GM18526 (cell line): Measurements from ENCODE around the gene SLC19A1.

Experiments
- POLR2A ChIP-seq: IDR thresholded peaks from 3 replicates; pipeline ENCODE4 v1.6.1; 2011; ENCODE audit not compliant: insufficient read length; ENCODE audit errors: extremely low read depth

Gene SLC19A1

DNA sequence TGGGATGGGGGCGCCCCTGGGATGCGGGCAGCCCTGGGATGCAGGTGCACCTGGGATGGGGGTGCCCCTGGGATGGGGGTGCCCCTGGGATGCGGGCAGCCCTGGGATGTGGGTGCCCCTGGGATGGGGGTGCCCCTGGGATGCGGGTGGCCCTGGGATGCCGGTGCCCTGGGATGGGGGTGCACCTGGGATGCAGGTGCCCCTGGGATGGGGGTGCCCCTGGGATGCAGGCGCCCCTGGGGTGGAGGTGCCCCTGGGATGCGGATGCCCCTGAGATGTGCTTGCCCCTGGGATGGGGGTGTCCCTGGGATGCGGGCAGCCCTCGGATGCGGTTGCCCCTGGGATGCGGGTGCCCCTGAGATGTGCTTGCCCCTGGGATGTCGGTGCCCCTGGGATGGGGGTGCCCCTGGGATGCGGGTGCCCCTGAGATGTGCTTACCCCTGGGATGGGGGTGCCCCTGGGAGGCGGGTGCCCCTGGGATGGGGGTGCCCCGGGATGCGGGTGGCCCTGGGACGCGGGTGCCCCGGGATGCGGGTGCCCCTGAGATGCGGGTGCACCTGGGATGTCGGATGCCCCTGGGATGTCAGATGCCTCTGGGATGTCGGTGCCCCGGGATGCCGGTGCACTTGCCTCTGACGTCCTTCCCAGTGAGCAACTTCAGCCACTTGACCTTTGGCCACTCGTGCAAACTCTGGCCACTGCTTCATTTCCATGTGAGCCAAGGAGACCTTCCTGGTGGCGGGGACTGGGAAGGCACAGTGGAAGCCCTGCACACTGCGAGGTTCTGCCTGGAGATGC is 37.3 kb upstream of the SLC19A1 start:
- no peak for TF ChIP-seq POLR2A

DNA sequence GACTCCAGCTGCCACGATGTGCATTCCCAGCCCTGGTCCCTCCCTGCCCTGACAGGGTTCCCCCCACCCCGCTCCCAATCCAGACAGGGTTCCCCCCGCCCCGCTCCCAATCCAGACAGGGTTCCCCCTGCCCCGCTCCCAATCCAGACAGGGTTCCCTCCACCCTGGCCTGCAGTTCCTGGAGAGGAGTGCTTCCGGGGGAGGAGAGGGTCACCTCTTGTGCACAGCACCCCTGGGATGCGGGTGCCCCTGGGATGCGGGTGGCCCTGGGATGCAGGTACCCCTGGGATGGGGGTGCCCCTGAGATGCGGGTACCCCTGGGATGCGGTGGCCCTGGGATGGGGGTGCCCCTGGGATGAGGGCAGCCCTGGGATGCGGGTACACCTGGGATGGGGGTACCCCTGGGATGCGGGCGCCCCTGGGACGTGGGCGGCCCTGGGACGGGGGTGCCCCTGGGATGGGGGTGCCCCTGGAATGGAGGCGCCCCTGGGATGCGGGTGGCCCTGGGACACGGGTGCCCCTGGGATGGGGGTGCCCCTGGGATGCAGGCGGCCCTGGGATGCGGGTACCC is 36.7 kb upstream of the SLC19A1 start:
- TF ChIP-seq POLR2A = no peak

DNA sequence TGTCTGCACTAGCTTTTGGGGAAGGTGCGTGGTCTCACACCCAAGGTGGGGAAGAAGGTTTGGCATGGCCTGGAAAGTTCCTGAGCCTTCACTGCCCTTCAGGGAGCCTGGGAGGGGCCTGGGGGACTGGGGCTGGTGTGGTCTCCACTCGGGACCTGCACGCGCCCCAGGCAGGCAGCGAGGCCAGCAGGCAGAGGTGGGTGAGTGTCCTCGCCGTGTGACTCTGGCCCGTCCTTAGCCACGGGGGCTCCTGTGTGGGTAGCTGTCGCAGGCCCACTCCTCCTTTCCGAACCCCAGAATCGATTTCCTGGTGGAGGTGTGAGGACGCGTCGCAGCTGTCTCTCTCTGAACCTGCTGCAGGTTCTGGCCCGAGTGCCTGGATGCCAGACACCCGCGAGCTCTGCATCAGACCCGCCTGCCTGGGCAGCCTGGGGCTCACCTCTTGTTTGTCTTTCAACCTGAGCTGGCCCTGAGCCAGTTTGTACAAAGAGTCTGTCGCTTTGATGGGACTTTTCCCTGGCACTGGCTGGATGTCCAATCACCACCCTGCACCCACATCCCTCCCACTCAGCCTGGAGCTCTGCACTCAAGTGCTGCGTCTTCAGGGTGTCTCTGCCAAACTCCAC is 36.0 kb upstream of the SLC19A1 start:
- no peak for TF ChIP-seq POLR2A

DNA sequence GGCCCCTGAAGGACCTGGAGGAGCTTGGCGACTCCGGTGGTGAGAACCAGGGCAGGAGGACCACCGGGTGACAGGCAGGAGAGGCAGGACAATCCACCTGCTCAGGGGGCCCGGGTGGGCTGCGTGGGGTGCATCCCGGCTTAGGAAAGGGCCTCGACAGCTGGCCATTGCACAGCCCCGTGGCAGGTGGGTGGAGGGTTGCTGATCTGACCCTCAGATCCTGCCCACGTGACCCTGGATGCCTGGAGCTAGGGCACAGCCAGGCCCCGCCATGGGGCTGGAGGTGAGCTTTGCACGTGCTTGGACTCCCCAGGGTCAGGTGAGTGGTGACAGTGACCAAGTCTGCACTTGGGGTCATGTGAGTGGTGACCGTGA is 35.5 kb upstream of the SLC19A1 start:
- TF ChIP-seq POLR2A = no peak

DNA sequence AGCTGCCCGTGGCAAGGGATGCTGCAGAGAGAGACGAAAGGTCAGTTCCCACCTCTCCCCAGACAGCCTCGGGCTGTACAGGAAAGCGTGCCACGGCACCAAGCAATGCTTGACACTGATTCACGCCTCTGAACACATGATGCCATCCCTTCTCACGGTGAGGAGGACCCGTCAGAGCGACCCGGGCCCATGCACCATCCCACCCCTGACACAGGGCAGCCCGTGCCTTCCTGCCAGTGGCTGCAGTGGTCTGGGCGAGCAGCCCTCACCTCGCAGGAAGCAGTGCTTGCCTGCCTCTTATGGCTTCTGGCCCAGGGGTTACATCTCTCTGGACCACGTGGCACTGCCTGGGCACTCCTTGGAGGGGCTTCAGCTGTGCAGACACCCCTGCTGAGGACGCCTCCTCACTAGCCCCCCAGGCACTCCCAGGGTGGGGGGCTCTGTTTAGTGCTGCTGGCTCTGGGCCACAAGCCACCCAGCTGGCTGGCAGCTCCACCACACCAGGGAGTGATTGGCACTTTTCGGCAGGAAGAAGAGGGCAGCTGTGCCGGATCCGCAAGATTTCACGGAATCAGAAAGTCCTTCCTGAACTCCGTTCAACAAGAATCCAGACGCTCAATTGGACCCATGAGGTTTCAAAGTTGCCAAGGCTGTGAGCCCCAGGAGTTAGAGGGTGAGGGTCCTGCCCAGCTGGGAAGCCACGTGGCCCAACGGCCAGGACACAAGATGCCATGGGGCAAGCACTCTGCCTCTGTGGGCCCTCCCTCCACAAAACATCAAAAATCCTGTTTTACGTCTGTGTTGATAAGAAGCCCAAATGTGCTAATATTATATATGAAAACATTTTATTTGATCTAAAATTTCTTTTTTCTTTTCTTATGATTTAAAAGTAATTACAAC is 34.8 kb upstream of the SLC19A1 start:
- TF ChIP-seq POLR2A = no peak

DNA sequence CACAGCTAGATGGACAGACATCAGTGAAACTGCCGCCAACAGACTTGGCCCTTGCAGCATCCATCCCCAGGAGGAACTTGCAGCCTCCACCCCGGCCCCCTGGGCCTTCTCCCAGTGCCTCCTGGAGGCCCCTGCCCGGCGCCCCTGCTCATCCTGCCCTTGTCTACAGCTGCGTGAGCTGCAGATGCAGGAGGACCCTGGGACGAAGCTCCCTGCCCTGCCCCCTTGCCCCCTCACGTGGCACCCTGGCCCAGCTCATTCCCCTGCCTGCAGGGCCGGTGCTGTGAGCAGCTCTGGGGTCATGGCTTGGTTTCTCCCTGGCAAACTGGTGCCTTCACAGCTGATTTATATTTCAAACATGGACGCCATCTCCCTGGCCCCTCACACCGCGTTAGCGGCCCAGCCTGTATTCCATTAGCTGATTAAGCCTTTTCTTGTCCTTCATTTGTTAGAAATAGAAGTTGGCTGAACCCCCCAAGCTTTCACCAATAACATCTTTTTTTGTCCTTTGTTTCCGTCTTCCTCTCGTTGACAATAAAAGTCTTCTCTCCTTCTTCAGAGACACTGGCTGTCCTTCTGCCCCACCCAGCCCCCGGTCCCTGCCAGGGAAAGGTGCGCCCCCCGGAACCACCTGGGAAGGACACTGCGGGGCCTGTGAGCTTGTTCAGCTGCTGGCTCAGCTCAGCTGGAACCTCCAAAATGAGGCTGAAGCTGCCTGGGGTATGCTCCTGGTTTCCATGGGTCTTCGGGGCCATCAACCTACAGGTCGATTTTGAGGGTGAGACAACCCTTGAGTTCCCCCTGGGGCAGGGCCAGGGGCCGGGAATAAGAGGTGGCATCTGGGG is 34.0 kb upstream of the SLC19A1 start:
- TF ChIP-seq POLR2A = no peak

DNA sequence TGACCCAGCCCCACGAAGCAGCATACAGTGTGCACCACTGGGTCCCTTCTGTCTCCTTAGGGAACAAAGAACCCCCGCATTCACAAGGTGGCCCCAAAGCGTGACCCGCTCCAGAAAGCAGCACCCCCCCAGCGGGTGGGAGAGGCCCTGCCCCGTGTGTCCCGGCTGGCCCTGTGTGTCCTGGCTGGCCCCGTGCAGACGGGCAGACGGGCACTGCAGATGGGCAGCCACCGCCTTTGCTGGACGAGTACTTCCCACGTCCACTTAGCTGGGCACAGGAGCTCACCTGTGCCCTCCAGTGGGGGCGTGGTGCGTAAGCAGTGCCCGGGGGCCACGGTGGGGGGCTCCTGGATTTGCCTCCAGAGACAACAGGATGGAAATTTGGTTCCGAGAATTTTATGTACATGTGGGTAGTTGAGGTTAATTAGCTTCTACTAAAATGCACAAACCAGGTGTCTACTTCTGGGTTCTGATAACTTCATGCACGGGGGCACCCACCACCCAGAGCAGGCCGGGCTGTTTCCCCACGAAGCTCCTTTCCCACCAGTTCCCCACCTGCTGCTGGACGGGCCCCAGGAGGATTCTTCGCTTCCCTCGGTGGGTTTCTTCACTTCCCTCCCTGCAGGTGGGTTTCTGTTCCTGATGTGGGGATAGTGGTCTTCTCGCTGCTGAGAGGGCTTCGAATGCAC is 33.2 kb upstream of the SLC19A1 start:
- no peak for TF ChIP-seq POLR2A

DNA sequence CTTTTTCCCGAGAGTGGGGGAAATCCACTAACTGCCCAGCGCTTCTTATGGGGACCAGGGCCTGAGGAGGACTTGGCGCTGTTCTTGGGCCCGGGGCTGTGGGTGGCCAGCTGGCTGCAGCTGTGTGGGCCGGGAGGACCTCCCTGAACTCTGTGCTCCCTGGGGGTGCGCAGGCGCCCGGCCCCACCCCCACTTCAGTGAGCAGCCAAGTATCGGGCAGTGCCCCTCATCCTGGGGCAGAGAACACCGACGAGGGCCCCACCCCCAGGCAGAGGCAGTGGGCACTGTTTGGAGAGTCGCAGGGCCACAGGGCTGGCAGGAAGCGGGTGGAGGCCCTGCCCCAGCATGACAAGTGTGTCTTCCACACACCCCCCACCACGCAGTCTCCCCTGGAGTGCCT is 32.5 kb upstream of the SLC19A1 start:
- no peak for TF ChIP-seq POLR2A

DNA sequence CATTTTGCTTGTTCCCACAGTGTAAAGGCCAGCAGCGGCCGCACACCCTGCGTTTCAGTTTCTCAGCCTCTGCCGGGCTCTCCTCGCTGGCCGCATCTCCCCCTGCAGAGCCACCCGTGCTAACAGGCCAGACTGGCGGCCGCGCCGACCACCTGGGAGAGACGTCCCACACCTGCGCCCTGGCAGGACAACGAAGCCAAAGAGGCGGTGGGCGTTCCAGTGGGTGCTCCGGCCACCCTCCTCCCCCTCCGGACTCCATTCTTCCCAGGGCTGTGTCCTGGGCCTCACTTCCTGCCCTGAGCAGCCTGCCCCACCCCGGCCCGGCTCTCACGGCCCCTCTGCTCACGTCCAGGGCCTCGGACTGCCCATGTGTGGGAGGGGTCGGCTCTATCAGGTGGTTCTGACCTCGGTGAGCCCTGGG is 31.9 kb upstream of the SLC19A1 start:
- no peak for TF ChIP-seq POLR2A

DNA sequence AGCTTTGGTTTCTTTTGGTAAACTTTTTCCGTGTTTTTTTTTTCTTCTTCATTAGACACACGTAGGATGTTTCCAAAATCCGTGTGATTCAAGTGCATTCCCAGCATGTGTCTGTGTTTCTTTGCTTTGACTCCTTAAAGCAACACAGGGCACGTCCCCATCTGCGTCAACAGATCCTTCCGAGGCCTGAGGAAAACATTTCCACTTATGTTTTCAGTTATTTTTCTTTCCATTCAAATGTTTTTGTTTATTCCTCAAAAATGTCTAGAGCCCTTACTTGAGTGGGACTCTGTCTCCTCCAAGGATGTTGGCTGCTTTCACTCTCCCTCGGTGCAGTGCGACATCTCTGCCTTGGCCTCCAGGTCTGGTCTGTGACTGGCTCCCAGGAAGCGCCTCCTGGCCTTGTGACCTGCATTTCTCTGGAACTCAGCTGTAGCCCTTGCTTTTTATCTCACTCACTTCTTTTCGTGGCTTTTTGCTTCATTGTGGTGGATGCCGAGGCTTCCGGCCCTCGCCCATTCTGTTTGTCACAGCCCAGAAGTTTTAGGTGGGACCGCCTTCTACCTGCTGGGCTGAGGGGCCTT is 31.3 kb upstream of the SLC19A1 start:
- no peak for TF ChIP-seq POLR2A

DNA sequence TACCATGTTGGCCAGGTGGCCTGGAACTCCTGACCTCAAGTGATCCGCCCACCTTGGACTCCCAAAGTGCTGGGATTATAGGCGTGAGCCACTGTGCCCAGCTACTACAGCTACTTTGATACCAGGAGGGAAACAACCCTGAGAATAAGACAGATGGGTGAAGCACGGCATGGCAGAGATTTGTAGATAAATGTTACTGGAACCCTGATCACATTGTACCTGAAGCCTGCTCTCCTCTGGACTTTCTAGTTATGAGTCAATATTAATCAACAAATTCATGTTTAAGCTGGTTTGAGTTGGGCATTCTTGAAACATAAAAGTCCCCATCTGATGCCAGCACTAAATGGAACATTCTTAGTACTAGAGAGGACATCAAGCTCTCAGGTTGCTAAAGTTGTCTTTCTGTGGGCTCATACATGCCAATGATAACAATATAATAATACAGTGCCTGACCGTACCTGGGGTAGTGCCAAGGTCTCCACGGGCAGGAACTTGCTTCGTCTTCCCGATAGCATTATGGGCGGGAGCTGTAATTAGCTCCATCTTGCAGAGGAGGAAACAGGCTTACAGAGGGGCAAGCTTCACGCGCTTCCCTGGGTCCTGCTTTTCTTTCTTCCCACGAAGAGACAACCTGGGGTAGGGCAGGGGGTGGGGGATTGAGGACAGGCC is 30.7 kb upstream of the SLC19A1 start:
- no peak for TF ChIP-seq POLR2A

DNA sequence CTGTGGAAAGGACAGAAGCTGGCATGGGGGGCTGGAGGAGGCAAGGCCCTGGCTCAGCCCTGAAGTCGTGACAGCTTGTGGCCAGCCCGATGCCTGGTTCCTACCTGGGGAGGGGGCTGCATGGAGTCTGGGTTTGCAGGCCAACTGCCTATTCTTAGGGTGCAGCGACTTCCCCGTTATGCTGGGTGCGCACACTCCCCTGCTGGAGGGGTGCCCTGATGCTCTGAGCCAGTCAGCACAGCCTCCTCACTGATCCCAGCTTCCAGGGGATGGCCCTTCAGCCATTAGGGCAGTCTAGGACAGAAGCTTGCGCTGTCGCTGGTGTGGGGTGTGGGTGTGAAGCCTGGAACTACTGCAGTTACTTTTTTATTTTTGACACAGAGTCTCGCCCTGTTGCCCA is 30.0 kb upstream of the SLC19A1 start:
- TF ChIP-seq POLR2A = no peak

DNA sequence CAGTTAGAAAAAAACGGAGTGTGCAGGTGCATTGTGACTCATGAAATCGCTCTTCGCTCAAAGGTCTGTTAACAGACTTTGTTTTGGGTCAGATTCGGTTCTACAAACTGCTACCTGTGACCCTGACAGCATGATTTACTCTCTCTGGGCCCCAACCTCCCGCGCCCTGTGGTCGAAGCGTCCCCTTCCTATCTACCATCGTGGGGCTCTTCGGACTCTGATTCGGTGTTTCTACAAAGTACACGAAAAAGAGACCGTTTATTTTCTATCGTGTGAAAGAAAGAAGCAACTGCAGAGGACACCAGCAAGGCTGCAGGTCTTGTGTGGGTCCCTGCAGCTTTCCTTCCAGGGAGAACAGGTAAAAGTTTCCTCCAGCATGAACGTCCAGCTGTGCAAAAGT is 29.4 kb upstream of the SLC19A1 start:
- no peak for TF ChIP-seq POLR2A
